BJ (cell line): Measurements from ENCODE around the gene ADNP2. TPM values are rescaled to one million over a fixed set of nuclear protein-coding genes. Genes with fewer than 3 reads are reported as not detected.

ENCODE experiments used
- CTCF ChIA-PET: fragments of 350-600 bp; formaldehyde crosslinking; extraction: SDS; loops from one replicate; lab custom pipeline; 2021; ENCODE audit warnings: antibody characterized with exemption, inconsistent platforms; lab: Yijun Ruan, JAX
- POLR2A ChIA-PET: fragments of 300-600 bp; sonication (Branson Sonifier 250); formaldehyde crosslinking; extraction: SDS; loops from one replicate; lab custom pipeline; 2021; ENCODE audit warnings: antibody characterized with exemption; lab: Charles Lee
- DNase-seq: peaks from one replicate; pipeline ENCODE4 v3.0.0-alpha.2; 2011; ENCODE audit warnings: low read depth
- H3K27me3 ChIP-seq: 2 replicates; pipeline ENCODE4 v1.6.0; 2011; ENCODE audit warnings: low read length; ENCODE audit not compliant: control insufficient read depth, insufficient read depth
- H3K36me3 ChIP-seq: 2 replicates; pipeline ENCODE4 v1.5.1; 2011; ENCODE audit warnings: low read length; ENCODE audit not compliant: control insufficient read depth, insufficient read depth
- H3K4me3 ChIP-seq: 2 replicates; pipeline ENCODE4 v1.5.1; 2011; ENCODE audit warnings: low read depth, mild to moderate bottlenecking, control low read depth, low read length
- CTCF ChIP-seq: IDR thresholded peaks from 2 replicates; pipeline ENCODE4 v1.5.1; 2011; ENCODE audit warnings: low read depth, mild to moderate bottlenecking, control low read depth, inconsistent platforms, low read length, moderate library complexity; ENCODE audit not compliant: insufficient read depth
- polyA plus RNA-seq: library from polyadenylated mRNA; depleted of rRNA; stranded (reverse); fragments of >200 nt; gene quantifications from 2 replicates; pipeline ENCODE4 v1.2.3, GENCODE V29; 2011

ADNP2 gene
- polyA plus RNA-seq, 1 experiment = 4.4 TPM

GRCh38 chr18:80180778-80181564 lies 71.9 kb downstream of the ADNP2 start:
- Histone ChIP-seq H3K36me3 (no peaks in the 10 kb centered on the region), H3K4me3 (no peak overlapping the region), H3K27me3 (no peaks in the 10 kb centered on the region; the same call in 1 of the 2 replicates)
- no peak for DNase-seq
- ChIA-PET CTCF (interaction anchor here (0.6 to 2.0 kb wide), 3 partner anchors 10 to 25 kb away, joined by 3 to 7 read pairs (median 5); no protein-coding TSS in a partner anchor), POLR2A (no interaction called here)
- TF ChIP-seq CTCF = no peak

- TF ChIP-seq CTCF = no peak
- H3K4me3 ChIP-seq = no peak overlapping the region
- ChIA-PET POLR2A (no interaction called here), CTCF (interaction anchor here (0.6 to 2.0 kb wide), 4 partner anchors 9 to 25 kb away, joined by 3 to 7 read pairs (median 3); no protein-coding TSS in a partner anchor)
- no peaks in the 10 kb centered on the region for H3K27me3 ChIP-seq
- no peak for DNase-seq
- no peaks in the 10 kb centered on the region for H3K36me3 ChIP-seq
These were observed 72.8 kb downstream of the ADNP2 start for GRCh38 chr18:80181642-80182461.

GRCh38 chr18:80182855-80183254 lies 73.8 kb downstream of the ADNP2 start:
- no peak for DNase-seq
- ChIA-PET POLR2A (no interaction called here), CTCF (interaction anchor here (1.2 to 2.0 kb wide), 3 partner anchors 12 to 29 kb away, joined by 3 to 7 read pairs (median 6); no protein-coding TSS in a partner anchor)
- Histone ChIP-seq H3K27me3 (no peaks in the 10 kb centered on the region), H3K4me3 (no peak overlapping the region), H3K36me3 (no peaks in the 10 kb centered on the region)
- TF ChIP-seq CTCF = no peak

GRCh38 chr18:80183273-80184050 lies 74.4 kb downstream of the ADNP2 start:
- TF ChIP-seq CTCF = no peak
- H3K4me3 ChIP-seq = no peak overlapping the region
- H3K27me3 ChIP-seq = no peaks in the 10 kb centered on the region
- H3K36me3 ChIP-seq = no peaks in the 10 kb centered on the region
- CTCF ChIA-PET = interaction anchor here (1.2 to 2.0 kb wide), 3 partner anchors 13 to 30 kb away, joined by 3 to 7 read pairs (median 6); no protein-coding TSS in a partner anchor
- POLR2A ChIA-PET = interaction anchor here (0.6 kb wide), 1 partner anchor 943 kb away, joined by 4 read pairs; no protein-coding TSS in a partner anchor
- no peak for DNase-seq
